ENCODE results near the gene SORCS3.

GRCh38 chr10:104689105-104689504 is 48.0 kb downstream of the SORCS3 start:
- no peak for TF ChIP-seq POLR2A (IDR thresholded peaks at IDR 0.05; ENCODE audit: extremely low read depth, insufficient read length)
- no peak for TF ChIP-seq CTCF (IDR thresholded peaks at IDR 0.05; ENCODE audit: low read depth, low read length)
- TF ChIP-seq MAX (IDR thresholded peaks at IDR 0.05; ENCODE audit: low read depth, low read length) = no peak
- no peak for TF ChIP-seq MYC (IDR thresholded peaks at IDR 0.05; ENCODE audit: low read depth, low read length)
